Natural killer cell (primary cell): ENCODE measurements around the gene SS18. TPM values are rescaled to one million over a fixed set of nuclear protein-coding genes. Genes with fewer than 3 reads are reported as not detected.

Experiments used
- ATAC-seq, 3 donors: fragments of 150-1000 bp in 2 of 3; fragments of 200-7000 bp in 1 of 3; cut with Tn5 transposase; 1 replicate in 1 of 3; 2 replicates in 2 of 3; pipeline ENCODE4 v1.10.0; 2021; ENCODE audit warnings: mild to moderate bottlenecking in 2 of 3, moderate library complexity in 2 of 3
- DNase-seq, 2 donors: peaks; one replicate each; pipeline versions ENCODE4 v3.0.0 to v3.0.0-alpha.2; 2013 to 2021; ENCODE audit warnings: mixed read lengths in 1 of 2
- H3K27ac ChIP-seq: one replicate; pipeline ENCODE4 v1.5.1; 2013; ENCODE audit warnings: mild to moderate bottlenecking, low read length
- H3K27me3 ChIP-seq: one replicate; pipeline ENCODE4 v1.6.1; 2013; ENCODE audit warnings: low read length; ENCODE audit not compliant: control insufficient read depth, insufficient read depth
- H3K36me3 ChIP-seq: one replicate; pipeline ENCODE4 v1.6.1; 2013; ENCODE audit warnings: low read length; ENCODE audit not compliant: control insufficient read depth, insufficient read depth
- H3K4me1 ChIP-seq: one replicate; pipeline ENCODE4 v1.6.1; 2013; ENCODE audit warnings: low read length; ENCODE audit not compliant: control insufficient read depth, insufficient read depth
- H3K4me3 ChIP-seq: one replicate; pipeline ENCODE4 v1.5.1; 2013; ENCODE audit warnings: low read length
- H3K9me3 ChIP-seq: one replicate; pipeline ENCODE4 v1.6.1; 2013; ENCODE audit warnings: low read length; ENCODE audit not compliant: control insufficient read depth, insufficient read depth
- H3K27ac Mint-ChIP-seq, 2 donors: one replicate each; pipeline ENCODE4 v1.8.0; 2022; ENCODE audit warnings: mild to moderate bottlenecking in 2 of 2, mixed read lengths in 2 of 2, moderate library complexity in 1 of 2
- H3K27me3 Mint-ChIP-seq, 2 donors: one replicate each; pipeline ENCODE4 v1.8.0; 2022; ENCODE audit warnings: low read depth in 2 of 2, mixed read lengths in 2 of 2
- H3K36me3 Mint-ChIP-seq: one replicate; pipeline ENCODE4 v1.8.0; 2022; ENCODE audit warnings: mixed read lengths
- H3K4me1 Mint-ChIP-seq, 2 donors: one replicate each; pipeline ENCODE4 v1.8.0; 2022; ENCODE audit warnings: mixed read lengths in 2 of 2
- H3K4me3 Mint-ChIP-seq: one replicate; pipeline ENCODE4 v1.8.0; 2022; ENCODE audit warnings: mild to moderate bottlenecking, moderate library complexity, mixed read lengths
- H3K9me3 Mint-ChIP-seq, 2 donors: one replicate each; pipeline ENCODE4 v1.8.0; 2022; ENCODE audit warnings: mixed read lengths in 2 of 2
- WGBS: methylation state at CpG from one replicate; pipeline ENCODE4 v1.1.7; 2013; ENCODE audit warnings: missing lambda C conversion rate; ENCODE audit not compliant: insufficient coverage; 5-methylcytosine and 5-hydroxymethylcytosine counted together
- intact Hi-C: fragments of 100-400 bp; cut with micrococcal nuclease; formaldehyde crosslinking; loops from one replicate; pipeline ENCODE4 v1.14.2; 2022
- total RNA-seq, 4 donors: library from RNA; stranded (reverse); fragments of 120-200 nt in 1 of 4; gene quantifications; one replicate each; pipeline versions ENCODE4 v1.2.3 to v1.2.4, GENCODE V29; 2013 to 2022
- TF ChIP-seq, protein P1 (sequence below): fragments of 200-600 bp; IDR thresholded peaks from one replicate; pipeline ENCODE4 v1.8.0; 2022; ENCODE audit warnings: antibody characterized with exemption

SS18 gene
- total RNA-seq, 3 donors from 2014 or later (not counting 1 experiment from before 2014, with no cell fraction given): 72.2 to 92.2 (median 77.7) TPM

DNA sequence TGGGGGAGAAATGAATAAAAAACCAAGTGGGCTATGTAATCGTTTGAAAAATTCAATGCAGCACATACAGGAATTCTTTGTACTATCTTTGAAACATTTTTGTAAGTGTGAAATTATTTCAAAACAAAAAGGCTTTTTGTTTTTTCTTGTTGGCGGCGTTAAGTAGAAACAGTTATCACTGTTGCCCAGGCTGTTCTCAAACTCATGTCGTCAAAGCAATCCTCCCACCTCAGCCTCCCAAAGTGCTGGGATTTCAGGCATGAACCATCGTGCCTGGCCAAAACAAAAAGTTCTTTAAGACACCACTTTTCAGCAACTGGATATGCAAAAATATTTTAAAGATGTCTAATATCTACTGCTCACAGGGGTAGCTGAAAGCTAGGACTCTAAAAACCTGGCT lies 5.4 kb downstream of the SS18 start:
- Histone ChIP-seq H3K27me3 (no peaks in the 10 kb centered on the region), H3K27ac (no peak overlapping the region), H3K36me3 (peaks cover 44% of the 10 kb centered on the region), H3K9me3 (no peaks in the 10 kb centered on the region), H3K4me1 (peaks cover 8% of the 10 kb centered on the region), H3K4me3 (no peak overlapping the region)
- 97% methylated on average over 4 of the region's 5 CpGs for WGBS
- no peak for DNase-seq
- H3K9me3 Mint-ChIP-seq: no peaks in the 10 kb centered on the region
- ATAC-seq: no peak
- peaks cover 15% of the 10 kb centered on the region for H3K36me3 Mint-ChIP-seq
- H3K4me1 Mint-ChIP-seq: peaks cover 44 to 46% of the 10 kb centered on the region in 2 donors
- no peaks in the 10 kb centered on the region for H3K27me3 Mint-ChIP-seq
- H3K4me3 Mint-ChIP-seq: no peak overlapping the region
- intact Hi-C loops: no loop called here
- TF ChIP-seq, protein P1, sequence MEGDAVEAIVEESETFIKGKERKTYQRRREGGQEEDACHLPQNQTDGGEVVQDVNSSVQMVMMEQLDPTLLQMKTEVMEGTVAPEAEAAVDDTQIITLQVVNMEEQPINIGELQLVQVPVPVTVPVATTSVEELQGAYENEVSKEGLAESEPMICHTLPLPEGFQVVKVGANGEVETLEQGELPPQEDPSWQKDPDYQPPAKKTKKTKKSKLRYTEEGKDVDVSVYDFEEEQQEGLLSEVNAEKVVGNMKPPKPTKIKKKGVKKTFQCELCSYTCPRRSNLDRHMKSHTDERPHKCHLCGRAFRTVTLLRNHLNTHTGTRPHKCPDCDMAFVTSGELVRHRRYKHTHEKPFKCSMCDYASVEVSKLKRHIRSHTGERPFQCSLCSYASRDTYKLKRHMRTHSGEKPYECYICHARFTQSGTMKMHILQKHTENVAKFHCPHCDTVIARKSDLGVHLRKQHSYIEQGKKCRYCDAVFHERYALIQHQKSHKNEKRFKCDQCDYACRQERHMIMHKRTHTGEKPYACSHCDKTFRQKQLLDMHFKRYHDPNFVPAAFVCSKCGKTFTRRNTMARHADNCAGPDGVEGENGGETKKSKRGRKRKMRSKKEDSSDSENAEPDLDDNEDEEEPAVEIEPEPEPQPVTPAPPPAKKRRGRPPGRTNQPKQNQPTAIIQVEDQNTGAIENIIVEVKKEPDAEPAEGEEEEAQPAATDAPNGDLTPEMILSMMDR: no peak
- no peak overlapping the region for H3K27ac Mint-ChIP-seq

DNA sequence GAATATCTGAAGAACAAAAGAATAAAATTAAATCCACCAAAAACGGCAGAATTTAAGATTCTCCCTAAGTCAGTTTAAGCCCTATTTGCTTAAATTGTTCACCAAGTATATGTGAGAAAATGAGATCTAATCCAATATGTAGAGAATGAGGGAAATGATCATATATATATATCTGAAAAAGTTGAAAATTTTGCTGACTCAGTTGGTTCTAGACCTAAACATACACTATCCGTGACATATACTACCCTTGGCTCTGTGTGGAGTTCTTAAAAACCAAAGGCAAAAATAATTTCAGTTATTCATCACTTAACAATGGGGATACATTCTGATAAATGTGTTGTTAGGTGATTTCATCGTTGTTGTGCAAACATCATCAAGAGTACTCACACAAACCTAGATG lies 7.3 kb downstream of the SS18 start:
- ATAC-seq: no peak
- WGBS: no CpG with 5 or more reads among the region's 3 CpGs
- Histone ChIP-seq H3K4me1 (no peaks in the 10 kb centered on the region), H3K4me3 (no peak overlapping the region), H3K36me3 (peaks cover 44% of the 10 kb centered on the region), H3K27me3 (no peaks in the 10 kb centered on the region), H3K27ac (no peak overlapping the region), H3K9me3 (no peaks in the 10 kb centered on the region)
- Mint-ChIP-seq H3K27ac (no peak overlapping the region), H3K9me3 (no peaks in the 10 kb centered on the region), H3K4me3 (no peak overlapping the region), H3K4me1 (peaks cover 28 to 29% of the 10 kb centered on the region in 2 donors), H3K36me3 (peaks cover 15% of the 10 kb centered on the region), H3K27me3 (no peaks in the 10 kb centered on the region)
- DNase-seq: no peak
- intact Hi-C loops: no loop called here
- TF ChIP-seq, protein P1: no peak

DNA sequence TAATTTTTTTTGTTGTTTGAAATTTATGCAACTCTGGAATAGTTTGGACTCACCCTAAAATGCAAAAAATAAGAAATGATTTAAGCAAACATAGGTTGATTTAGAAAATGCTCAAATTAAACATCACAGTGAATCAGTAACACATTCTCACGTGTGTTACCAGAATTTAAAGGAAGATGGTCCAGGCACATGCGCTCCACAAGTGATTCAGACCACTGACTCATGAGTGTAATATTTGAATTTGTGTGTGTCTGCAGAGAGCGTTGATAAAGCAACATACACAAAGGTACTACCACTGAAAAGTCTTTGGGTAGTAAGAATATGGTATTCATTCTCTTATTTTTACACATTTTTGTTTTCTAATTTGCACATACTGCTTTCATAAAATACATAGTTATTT lies 7.9 kb downstream of the SS18 start:
- Histone ChIP-seq H3K4me1 (no peaks in the 10 kb centered on the region), H3K36me3 (peaks cover 44% of the 10 kb centered on the region), H3K4me3 (no peak overlapping the region), H3K9me3 (no peaks in the 10 kb centered on the region), H3K27me3 (no peaks in the 10 kb centered on the region), H3K27ac (no peak overlapping the region)
- WGBS: 100% methylated on average over 2 of the region's 3 CpGs
- no peaks in the 10 kb centered on the region for H3K27me3 Mint-ChIP-seq
- no peak overlapping the region for H3K27ac Mint-ChIP-seq
- no peaks in the 10 kb centered on the region for H3K9me3 Mint-ChIP-seq
- TF ChIP-seq, protein P1: no peak
- H3K4me1 Mint-ChIP-seq: peaks cover 25 to 29% of the 10 kb centered on the region in 2 donors
- ATAC-seq (no peak), DNase-seq (no peak)
- intact Hi-C loops: no loop called here
- peaks cover 19% of the 10 kb centered on the region for H3K36me3 Mint-ChIP-seq
- H3K4me3 Mint-ChIP-seq: no peak overlapping the region

DNA sequence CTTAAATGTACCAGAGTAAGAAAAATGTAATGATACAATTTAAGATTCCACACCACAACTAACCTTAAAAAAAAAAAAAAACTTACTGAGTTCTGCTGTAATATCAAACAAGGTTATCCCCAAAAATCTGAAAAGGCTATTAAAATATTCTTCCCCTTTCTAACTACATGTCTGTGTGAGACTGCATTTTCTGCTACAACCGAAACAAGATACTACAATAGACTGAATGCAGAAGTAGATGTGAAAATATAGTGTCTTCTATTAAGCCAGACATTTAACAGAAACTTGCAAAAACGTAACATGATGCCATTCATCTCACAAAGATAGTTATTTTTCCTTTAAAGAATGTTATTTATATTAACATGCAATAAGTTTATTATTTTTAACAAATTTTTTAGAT lies 16.2 kb downstream of the SS18 start:
- Mint-ChIP-seq H3K27ac (no peak overlapping the region), H3K4me1 (peaks cover 15 to 18% of the 10 kb centered on the region in 2 donors), H3K36me3 (peaks cover 32% of the 10 kb centered on the region), H3K4me3 (no peak overlapping the region), H3K9me3 (no peaks in the 10 kb centered on the region), H3K27me3 (no peaks in the 10 kb centered on the region)
- H3K27me3 ChIP-seq: no peaks in the 10 kb centered on the region
- peaks cover 46% of the 10 kb centered on the region for H3K36me3 ChIP-seq
- ATAC-seq (no peak), DNase-seq (no peak)
- TF ChIP-seq, protein P1: no peak
- intact Hi-C loops: no loop called here
- H3K4me3 ChIP-seq: no peak overlapping the region
- H3K9me3 ChIP-seq: no peaks in the 10 kb centered on the region
- WGBS: no CpG with 5 or more reads among the region's 2 CpGs
- H3K27ac ChIP-seq: no peak overlapping the region
- no peaks in the 10 kb centered on the region for H3K4me1 ChIP-seq
